GM18870 (cell line): ENCODE measurements around the gene CCR2.
"Not testable (repeated sequence)": the region's sequence is repeated elsewhere in the genome, so short reads cannot be mapped to it uniquely, and the experiment has no call there.

Source experiments
- ATAC-seq: cut with Tn5 transposase; IDR thresholded peaks from one replicate; pipeline ENCODE4 v1.9.1; 2021; ENCODE audit warnings: moderate library complexity; ENCODE audit not compliant: unreplicated experiment

CCR2 gene

GRCh38 chr3:46353647-46354410, at the start of gene CCR2:
Gene CCR2 (plus strand): TSS chr3:46354111. CDS start chr3:46357528, 3,417 bp downstream.
- ATAC-seq = no peak

- no peak for ATAC-seq
These were observed 49.2 kb upstream of the CCR2 start for GRCh38 chr3:46304739-46305138.

- no peak for ATAC-seq
These were observed 40.9 kb upstream of the CCR2 start for GRCh38 chr3:46312991-46313390.

- no peak for ATAC-seq
These were observed 39.4 kb upstream of the CCR2 start for GRCh38 chr3:46314517-46314916.

- no peak for ATAC-seq
These were observed 37.7 kb upstream of the CCR2 start for GRCh38 chr3:46316206-46316605.

- ATAC-seq = no peak
These were observed 35.5 kb upstream of the CCR2 start for GRCh38 chr3:46318207-46318927.

- no peak for ATAC-seq
These were observed 32.3 kb upstream of the CCR2 start for GRCh38 chr3:46321461-46322104.

GRCh38 chr3:46324036-46324435, 29.9 kb upstream of the CCR2 start:
- ATAC-seq = no peak

- no peak for ATAC-seq
These were observed 28.1 kb upstream of the CCR2 start for GRCh38 chr3:46325645-46326300.

- not testable (repeated sequence) for ATAC-seq
These were observed 23.2 kb upstream of the CCR2 start for GRCh38 chr3:46330676-46331075.

- ATAC-seq = no peak
These were observed 19.0 kb upstream of the CCR2 start for GRCh38 chr3:46334741-46335478.

- ATAC-seq = no peak
These were observed 18.4 kb upstream of the CCR2 start for GRCh38 chr3:46335541-46335940.

GRCh38 chr3:46337911-46338310, 16.0 kb upstream of the CCR2 start:
- ATAC-seq = no peak

GRCh38 chr3:46338840-46339239, 15.1 kb upstream of the CCR2 start:
- no peak for ATAC-seq

- no peak for ATAC-seq
These were observed 9.4 kb upstream of the CCR2 start for GRCh38 chr3:46344476-46344875.

- no peak for ATAC-seq
These were observed 5.0 kb upstream of the CCR2 start for GRCh38 chr3:46348823-46349482.

- ATAC-seq = no peak
These were observed 4.2 kb upstream of the CCR2 start for GRCh38 chr3:46349484-46350261.

GRCh38 chr3:46350262-46350565, 3.7 kb upstream of the CCR2 start:
- no peak for ATAC-seq

- no peak for ATAC-seq
These were observed 2.3 kb upstream of the CCR2 start for GRCh38 chr3:46351646-46352045.

GRCh38 chr3:46353090-46353489, 821 bp upstream of the CCR2 start:
- ATAC-seq = no peak
